NCI-H1436 (cell line): ENCODE data around the gene ATXN1.

Experiments used
- DNase-seq: peaks from one replicate; lab custom pipeline; 2025; lab: John Stamatoyannopoulos, UW

The ATXN1 gene

DNA sequence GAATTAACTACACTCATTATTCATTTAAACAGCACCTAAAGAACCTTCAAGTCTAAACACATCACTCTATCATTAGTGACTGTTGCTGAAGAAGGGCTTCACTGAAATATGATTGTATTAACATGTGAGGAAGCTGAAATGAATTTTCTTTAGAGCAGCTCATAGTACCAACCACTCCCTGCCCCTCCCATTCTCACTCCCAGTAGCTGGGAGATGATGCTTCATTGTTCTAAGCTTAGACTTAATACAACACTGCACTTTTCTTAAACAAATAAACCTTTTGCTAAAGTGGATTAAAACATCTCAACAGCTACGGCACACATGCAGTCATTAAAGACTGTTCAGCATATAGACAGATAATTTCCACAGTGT is 63.1 kb downstream of the ATXN1 start:
- peak; percentile 20 for DNase-seq

- no peak for DNase-seq
Observed at GRCh38 chr6:16697437-16698161, 63.7 kb downstream of the ATXN1 start.

GRCh38 chr6:16696496-16696895 is 64.8 kb downstream of the ATXN1 start:
- DNase-seq, result no peak

DNA sequence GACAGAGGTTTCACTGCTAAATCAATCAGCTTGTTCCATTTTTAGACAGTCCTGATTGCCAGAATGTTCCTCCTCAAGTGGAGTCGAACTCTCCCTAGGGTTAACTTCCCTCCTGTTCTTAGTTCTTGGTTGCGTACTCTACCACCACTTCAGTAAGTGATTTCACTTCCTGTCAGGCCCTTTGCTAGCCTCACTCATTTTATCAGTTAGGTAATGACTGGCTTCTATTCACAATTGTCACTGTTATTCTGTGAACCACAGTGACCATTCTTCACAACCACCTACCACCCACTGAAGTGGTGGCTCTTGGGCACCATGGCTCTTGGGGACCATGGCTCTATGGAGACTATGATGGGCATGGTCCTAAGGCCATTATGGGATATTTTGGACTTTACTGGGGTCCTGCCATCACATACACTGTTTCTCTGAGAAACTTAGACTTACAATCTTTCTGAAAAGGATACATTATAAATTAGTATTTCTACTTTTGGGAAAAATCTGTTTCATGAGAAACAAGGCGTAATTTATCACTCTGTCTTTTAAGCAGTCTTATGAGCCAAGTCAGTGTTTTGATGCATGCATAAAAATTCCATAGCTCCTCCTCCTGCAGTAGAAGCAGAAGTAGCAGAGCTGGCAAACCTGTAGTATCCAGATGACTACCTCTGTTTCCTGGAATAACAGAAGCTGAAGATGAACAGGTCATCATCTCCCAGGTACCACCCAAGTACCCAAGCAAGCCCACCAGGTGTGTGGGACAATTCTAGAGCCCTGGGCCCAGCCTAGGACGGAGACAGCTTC is 66.3 kb downstream of the ATXN1 start:
- no peak for DNase-seq

DNA sequence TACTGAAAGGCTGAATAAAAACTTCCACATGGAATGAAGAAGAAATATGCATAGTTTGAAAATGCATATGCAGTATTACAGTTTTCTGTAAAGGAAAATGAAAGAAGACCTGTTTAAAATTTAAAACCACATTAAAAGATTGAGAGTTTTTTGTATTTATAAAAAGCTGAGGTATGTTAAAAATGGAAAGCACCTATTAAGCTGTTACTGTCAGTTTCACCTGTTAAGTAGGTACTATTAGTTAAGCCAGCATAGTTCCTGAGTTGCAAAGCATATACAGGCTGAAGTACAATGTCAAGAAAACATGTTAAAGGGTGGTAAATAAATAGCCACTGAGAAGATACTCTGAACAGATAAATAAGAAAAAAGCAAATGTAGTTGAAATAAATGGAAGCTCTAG is 69.9 kb downstream of the ATXN1 start:
- no peak for DNase-seq

- DNase-seq, result no peak
Observed at GRCh38 chr6:16690608-16691142, 70.6 kb downstream of the ATXN1 start.

DNA sequence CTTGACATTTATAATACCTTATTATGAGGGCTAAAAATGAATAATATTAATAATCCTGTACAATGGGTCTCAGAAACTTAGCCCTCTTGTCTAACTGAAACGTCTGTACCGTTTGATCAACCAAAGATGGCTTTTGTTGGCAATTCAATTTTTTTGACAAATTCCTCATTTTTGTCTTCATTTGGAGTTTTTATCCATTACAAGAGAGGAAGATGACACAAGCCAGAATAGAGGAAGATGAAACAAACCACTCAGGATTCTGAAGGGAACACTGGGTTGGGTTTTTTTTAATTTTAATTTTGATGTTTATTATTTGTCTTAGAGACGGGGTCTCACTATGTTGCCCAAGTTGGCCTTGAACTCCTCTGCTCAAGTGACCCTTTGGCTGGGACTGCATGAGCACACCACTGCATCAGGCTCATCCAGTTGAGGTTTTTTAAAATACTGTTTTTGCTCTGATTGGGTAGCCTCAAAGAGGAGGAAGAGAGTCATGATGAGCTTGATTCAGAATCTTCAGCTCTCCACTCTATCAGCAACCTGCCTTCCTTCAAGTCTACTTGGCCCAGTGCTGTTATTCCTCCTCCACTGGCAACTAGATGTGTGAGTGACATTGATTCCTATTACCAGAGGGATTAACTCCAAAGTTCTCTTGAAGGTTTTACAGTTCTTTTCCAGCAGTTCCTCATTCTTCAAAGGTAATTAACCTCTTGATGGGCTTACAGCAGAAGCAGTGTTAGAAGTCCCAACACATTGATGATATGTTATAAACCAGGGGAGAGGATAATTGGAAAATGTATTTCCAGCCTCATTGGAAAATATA is 71.3 kb downstream of the ATXN1 start:
- no peak for DNase-seq

DNA sequence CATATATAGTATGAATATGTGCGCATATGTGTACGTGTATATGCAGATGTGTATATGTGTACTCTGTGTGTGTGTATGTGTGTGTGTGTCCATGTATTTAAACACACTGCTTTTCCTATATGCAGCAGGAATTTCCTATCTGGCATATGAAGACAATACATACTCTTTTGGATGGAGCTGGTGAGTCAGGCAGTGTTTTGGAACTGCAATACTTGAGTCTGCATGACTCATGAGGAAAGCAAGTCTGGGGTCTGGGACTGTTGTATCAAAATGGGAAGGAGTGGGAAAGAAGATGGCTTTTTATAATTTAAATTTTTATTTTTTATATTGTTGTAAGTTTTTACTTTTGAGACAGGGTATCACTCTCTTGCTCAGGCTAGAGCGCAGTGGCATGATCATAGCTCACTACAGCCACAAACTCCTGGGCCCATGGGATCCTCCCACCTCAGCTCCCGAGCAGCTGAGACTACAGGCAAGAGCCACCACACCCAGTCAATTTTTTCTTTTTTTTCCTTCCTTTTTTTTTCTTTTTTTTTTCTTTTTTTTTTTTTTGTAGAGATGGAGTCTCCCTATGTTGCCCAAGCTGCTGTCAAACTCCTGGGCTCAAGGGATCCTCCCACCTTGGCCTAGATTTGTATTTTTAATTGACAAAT is 72.2 kb downstream of the ATXN1 start:
- no peak for DNase-seq

DNA sequence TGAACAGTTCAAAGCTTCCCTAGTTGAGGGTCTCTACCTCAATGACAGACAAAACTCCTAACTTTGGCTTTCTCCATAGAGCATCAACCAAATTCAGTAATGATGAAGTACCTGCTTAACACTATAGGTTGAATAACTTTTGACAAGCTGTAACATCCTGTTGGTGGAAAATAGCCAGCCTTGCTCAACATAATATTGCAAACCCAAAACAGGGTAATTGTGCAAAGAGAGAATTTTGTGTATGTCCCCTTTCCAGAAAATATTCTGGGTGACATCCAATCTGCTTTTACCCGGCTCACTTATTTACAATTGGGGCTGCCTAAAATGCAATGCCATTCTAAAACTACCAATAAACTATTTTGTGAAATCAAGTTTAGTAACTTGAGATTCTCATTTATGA is 72.8 kb downstream of the ATXN1 start:
- DNase-seq, result no peak

GRCh38 chr6:16687045-16687444 is 74.2 kb downstream of the ATXN1 start:
- DNase-seq, result no peak

DNA sequence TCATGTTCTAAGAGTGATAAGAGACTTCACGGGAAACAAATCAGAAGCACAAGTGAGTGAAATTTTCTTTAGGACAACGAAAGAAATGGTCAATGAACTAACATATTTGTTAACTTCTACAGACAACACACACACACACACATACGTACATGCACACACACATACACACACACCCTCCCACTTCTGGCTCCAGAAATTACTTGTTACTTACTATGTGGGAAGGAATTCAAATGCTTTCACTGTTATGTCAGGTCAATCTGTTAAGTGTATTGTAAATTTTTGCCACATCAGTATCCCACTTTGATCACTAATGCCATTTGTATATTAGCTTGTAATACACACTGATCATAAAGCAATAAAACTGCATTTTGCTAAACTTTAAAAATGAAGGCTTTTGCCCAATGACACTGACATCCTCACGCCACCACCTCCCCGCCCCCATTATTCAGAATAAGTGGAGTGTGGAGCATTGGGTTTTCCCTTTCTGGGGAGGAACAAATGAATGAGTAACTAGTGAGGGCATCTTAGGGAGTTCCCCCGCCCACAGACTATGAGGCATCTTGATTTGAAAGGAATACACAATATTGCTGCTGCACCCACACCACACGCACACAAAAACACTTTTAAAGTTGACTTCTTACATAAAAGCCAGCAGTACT is 76.2 kb downstream of the ATXN1 start:
- no peak for DNase-seq

GRCh38 chr6:16684195-16684689 is 77.0 kb downstream of the ATXN1 start:
- no peak for DNase-seq

- no peak for DNase-seq
Observed at GRCh38 chr6:16683641-16684194, 77.5 kb downstream of the ATXN1 start.

DNA sequence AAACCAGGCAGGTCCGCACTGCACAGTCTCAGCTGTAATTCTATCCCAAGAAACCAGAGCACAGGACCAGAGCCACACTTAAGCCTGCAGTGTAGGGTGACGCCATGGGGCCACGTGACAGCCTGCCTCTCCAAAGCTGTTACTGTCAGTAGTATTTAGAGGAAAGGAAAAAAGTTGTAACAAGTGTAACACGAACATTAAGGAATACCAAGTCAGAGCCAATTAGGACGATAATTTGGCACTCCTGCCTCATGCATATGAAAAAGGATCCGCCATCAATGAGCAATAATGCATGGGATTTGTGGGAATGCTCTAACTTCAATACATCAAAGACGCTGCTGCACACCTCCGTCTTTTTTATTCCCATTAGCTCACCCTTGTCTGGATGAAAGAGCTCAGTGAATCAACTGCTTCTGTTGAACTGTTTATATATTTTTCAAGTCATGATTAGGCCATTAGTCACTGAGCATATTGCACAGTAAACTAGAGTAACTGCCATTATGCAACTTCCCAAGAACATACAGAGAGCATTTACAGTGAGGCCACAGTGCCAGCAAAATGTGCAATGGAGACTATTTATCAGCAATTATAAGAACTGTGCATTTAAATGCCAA is 79.9 kb downstream of the ATXN1 start:
- no peak for DNase-seq

- no peak for DNase-seq
Observed at GRCh38 chr6:16679050-16679449, 82.2 kb downstream of the ATXN1 start.

- no peak for DNase-seq
Observed at GRCh38 chr6:16677458-16677857, 83.8 kb downstream of the ATXN1 start.

DNA sequence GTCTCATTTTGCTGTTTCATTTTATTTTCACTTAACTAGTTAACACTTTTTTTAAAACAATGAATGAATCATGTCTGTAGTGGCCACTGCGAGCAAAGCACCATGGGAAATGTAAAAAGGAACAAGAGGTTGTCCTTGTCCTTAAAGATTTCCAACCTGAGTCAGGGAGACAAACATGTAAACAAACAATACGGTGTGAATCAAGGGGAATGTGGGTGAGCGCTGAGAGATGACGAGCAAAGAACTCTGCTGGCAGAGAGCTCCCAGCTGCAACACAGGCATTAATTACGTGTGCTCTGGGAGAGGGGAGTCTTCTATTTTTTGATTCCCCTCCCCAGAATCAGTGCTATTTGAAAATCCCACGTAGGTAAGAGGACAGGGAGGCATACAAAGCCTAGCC is 84.3 kb downstream of the ATXN1 start:
- no peak for DNase-seq

DNA sequence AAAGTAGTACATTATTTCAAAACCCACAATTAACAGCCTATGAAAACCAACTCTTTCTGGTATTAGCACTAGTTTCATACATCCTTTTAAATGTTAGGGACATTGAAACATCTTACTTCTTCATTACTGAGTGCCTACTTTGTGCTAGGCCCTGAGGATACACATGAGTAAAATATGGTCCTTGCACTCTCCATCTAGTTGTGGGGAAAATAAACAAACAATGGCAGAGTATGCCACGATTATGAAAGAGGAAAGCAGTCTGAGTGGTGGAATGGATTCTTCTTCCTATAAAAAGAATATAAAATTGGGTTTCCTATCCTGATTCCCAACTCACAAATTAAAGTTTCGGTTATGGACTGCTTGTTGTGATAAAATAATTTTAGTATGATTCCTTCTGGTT is 84.9 kb downstream of the ATXN1 start:
- no peak for DNase-seq

GRCh38 chr6:16674801-16675392 is 86.4 kb downstream of the ATXN1 start:
- DNase-seq, result no peak
